HAP-1 (cell line): ENCODE results near the gene ABCA3.

ENCODE experiments used
- DNase-seq, 2 experiments: peaks; one replicate each; pipeline ENCODE4 v3.0.0-alpha.2; 2016 to 2020; ENCODE audit warnings: low spot score in 2 of 2
- H3K27me3 ChIP-seq: fragments of 250-450 bp; sonication (Bioruptor Pico); 2 replicates; pipeline ENCODE4 v1.5.1; 2020; ENCODE audit warnings: low read depth, mild to moderate bottlenecking, moderate library complexity
- H3K36me3 ChIP-seq: fragments of 250-450 bp; sonication (Bioruptor Pico); replicated peaks from 2 replicates; pipeline ENCODE4 v1.5.1; 2020; ENCODE audit warnings: mild to moderate bottlenecking
- H3K4me1 ChIP-seq: fragments of 250-450 bp; sonication (Bioruptor Pico); 2 replicates; pipeline ENCODE4 v1.5.1; 2020; ENCODE audit warnings: mild to moderate bottlenecking
- H3K4me3 ChIP-seq: fragments of 250-450 bp; sonication (Bioruptor Pico); 2 replicates; pipeline ENCODE4 v1.5.1; 2020; ENCODE audit warnings: mild to moderate bottlenecking, moderate library complexity
- H3K9me3 ChIP-seq: fragments of 250-450 bp; sonication (Bioruptor Pico); 2 replicates; pipeline ENCODE4 v1.5.1; 2020; ENCODE audit warnings: mild to moderate bottlenecking, moderate library complexity
- in situ Hi-C: fragments of 300-500 bp; cut with MboI; formaldehyde crosslinking; loops from 3 replicates; pipeline ENCODE4 v1.14.3; 2020; ENCODE audit warnings: low sequenced_read_pairs, inconsistent platforms, mixed read lengths

ABCA3 gene

GRCh38 chr16:2366660-2367309 is 26.3 kb upstream of the ABCA3 start:
- Histone ChIP-seq H3K36me3 (no peaks in the 10 kb centered on the region), H3K4me3 (no peak overlapping the region), H3K27me3 (peaks cover 15% of the 10 kb centered on the region), H3K9me3 (no peaks in the 10 kb centered on the region), H3K4me1 (no peaks in the 10 kb centered on the region)
- DNase-seq, result no peak
- in situ Hi-C loops, result no loop called here

- H3K36me3 ChIP-seq, result no peaks in the 10 kb centered on the region
- H3K9me3 ChIP-seq, result no peaks in the 10 kb centered on the region
- no peak for DNase-seq
- H3K27me3 ChIP-seq, result peaks cover 19% of the 10 kb centered on the region
- H3K4me3 ChIP-seq, result no peak overlapping the region
- in situ Hi-C loops, result no loop called here
- H3K4me1 ChIP-seq, result no peaks in the 10 kb centered on the region
Observed at GRCh38 chr16:2365397-2366294, 25.1 kb upstream of the ABCA3 start.

- H3K4me3 ChIP-seq, result no peak overlapping the region
- in situ Hi-C loops, result no loop called here
- no peaks in the 10 kb centered on the region for H3K36me3 ChIP-seq
- peaks cover 22% of the 10 kb centered on the region for H3K27me3 ChIP-seq
- DNase-seq, result peak in 1 of 2 experiments; percentile 18
- no peaks in the 10 kb centered on the region for H3K9me3 ChIP-seq
- H3K4me1 ChIP-seq, result no peaks in the 10 kb centered on the region
Observed at GRCh38 chr16:2364638-2365210, 24.2 kb upstream of the ABCA3 start.

- Histone ChIP-seq H3K9me3 (no peaks in the 10 kb centered on the region), H3K27me3 (peaks cover 21% of the 10 kb centered on the region), H3K4me1 (no peaks in the 10 kb centered on the region), H3K36me3 (no peaks in the 10 kb centered on the region), H3K4me3 (no peak overlapping the region)
- in situ Hi-C loops, result no loop called here
- DNase-seq, result no peak
Observed at GRCh38 chr16:2362218-2362617, 21.7 kb upstream of the ABCA3 start.

- in situ Hi-C loops, result no loop called here
- Histone ChIP-seq H3K9me3 (no peaks in the 10 kb centered on the region), H3K4me1 (no peaks in the 10 kb centered on the region), H3K36me3 (no peaks in the 10 kb centered on the region), H3K4me3 (no peak overlapping the region), H3K27me3 (peaks cover 21% of the 10 kb centered on the region)
- DNase-seq, result no peak
Observed at GRCh38 chr16:2361129-2361528, 20.6 kb upstream of the ABCA3 start.

GRCh38 chr16:2359919-2360318 is 19.4 kb upstream of the ABCA3 start:
- no peak overlapping the region for H3K4me3 ChIP-seq
- no peaks in the 10 kb centered on the region for H3K4me1 ChIP-seq
- no peak for DNase-seq
- H3K9me3 ChIP-seq, result no peaks in the 10 kb centered on the region; the same call in 1 of the 2 replicates
- H3K36me3 ChIP-seq, result no peaks in the 10 kb centered on the region
- in situ Hi-C loops, result no loop called here
- peaks cover 21% of the 10 kb centered on the region for H3K27me3 ChIP-seq

- H3K9me3 ChIP-seq, result no peaks in the 10 kb centered on the region; the same call in 1 of the 2 replicates
- DNase-seq, result no peak
- H3K27me3 ChIP-seq, result peaks cover 21% of the 10 kb centered on the region
- no peaks in the 10 kb centered on the region for H3K4me1 ChIP-seq
- no peaks in the 10 kb centered on the region for H3K36me3 ChIP-seq
- H3K4me3 ChIP-seq, result no peak overlapping the region
- in situ Hi-C loops, result no loop called here
Observed at GRCh38 chr16:2358811-2359210, 18.3 kb upstream of the ABCA3 start.

GRCh38 chr16:2357331-2357730 is 16.8 kb upstream of the ABCA3 start:
- Histone ChIP-seq H3K9me3 (no peaks in the 10 kb centered on the region; the same call in 1 of the 2 replicates), H3K4me1 (no peaks in the 10 kb centered on the region), H3K27me3 (peaks cover 21% of the 10 kb centered on the region), H3K4me3 (no peak overlapping the region), H3K36me3 (no peaks in the 10 kb centered on the region)
- no peak for DNase-seq
- in situ Hi-C loops, result no loop called here

GRCh38 chr16:2350500-2350899 is 10.0 kb upstream of the ABCA3 start:
- no peaks in the 10 kb centered on the region for H3K4me1 ChIP-seq
- in situ Hi-C loops, result no loop called here
- H3K36me3 ChIP-seq, result no peaks in the 10 kb centered on the region
- no peak for DNase-seq
- H3K9me3 ChIP-seq, result no peaks in the 10 kb centered on the region; the same call in 1 of the 2 replicates
- no peak overlapping the region for H3K4me3 ChIP-seq
- H3K27me3 ChIP-seq, result peaks cover 4% of the 10 kb centered on the region; the same call in 1 of the 2 replicates

- Histone ChIP-seq H3K4me1 (peaks cover 10% of the 10 kb centered on the region), H3K36me3 (no peaks in the 10 kb centered on the region), H3K27me3 (peaks cover 5% of the 10 kb centered on the region), H3K4me3 (no peak overlapping the region), H3K9me3 (peaks cover 3% of the 10 kb centered on the region; the same call in 1 of the 2 replicates)
- DNase-seq, result no peak
- in situ Hi-C loops, result no loop called here
Observed at GRCh38 chr16:2343211-2343610, 2.7 kb upstream of the ABCA3 start.

GRCh38 chr16:2341456-2342447 is 1.2 kb upstream of the ABCA3 start:
- H3K36me3 ChIP-seq, result peaks cover 5% of the 10 kb centered on the region; the same call in 1 of the 2 replicates
- in situ Hi-C loops, result no loop called here
- no peak for DNase-seq
- peaks cover 5% of the 10 kb centered on the region for H3K27me3 ChIP-seq
- peaks cover 3% of the 10 kb centered on the region; the same call in 1 of the 2 replicates for H3K9me3 ChIP-seq
- H3K4me3 ChIP-seq, result no peak overlapping the region
- H3K4me1 ChIP-seq, result peaks cover 10% of the 10 kb centered on the region

GRCh38 chr16:2339521-2340484 is 725 bp downstream of the ABCA3 start:
- in situ Hi-C loops, result no loop called here
- peak; percentile 32 to 85 for DNase-seq
- Histone ChIP-seq H3K4me3 (peak overlapping the region; percentile 71), H3K27me3 (peaks cover 5% of the 10 kb centered on the region), H3K36me3 (peaks cover 5% of the 10 kb centered on the region; the same call in 1 of the 2 replicates), H3K4me1 (peaks cover 10% of the 10 kb centered on the region), H3K9me3 (peaks cover 3% of the 10 kb centered on the region; the same call in 1 of the 2 replicates)
